MM.1S (cell line): ENCODE measurements around the gene MYO1G.

Experiments used
- DNase-seq: peaks from one replicate; pipeline ENCODE4 v3.0.0-alpha.2; 2015
- H2AFZ ChIP-seq: fragments of 300-600 bp; sonication (generic); 2 replicates; pipeline ENCODE4 v1.6.0; 2016; ENCODE audit warnings: antibody characterized with exemption, low read length
- H3F3A ChIP-seq: fragments of 300-600 bp; sonication (generic); 2 replicates; pipeline ENCODE4 v1.6.1; 2016; ENCODE audit warnings: mild to moderate bottlenecking, antibody characterized with exemption, low read length, moderate library complexity, mixed read lengths; ENCODE audit not compliant: insufficient read depth
- H3K27ac ChIP-seq: fragments of 300-600 bp; sonication (generic); 2 replicates; pipeline ENCODE4 v1.5.1; 2016; ENCODE audit warnings: mild to moderate bottlenecking, low read length
- H3K27me3 ChIP-seq: fragments of 300-600 bp; sonication (generic); replicated peaks from 2 replicates; pipeline ENCODE4 v1.6.0; 2016; ENCODE audit warnings: low read length; ENCODE audit not compliant: insufficient read depth
- H3K36me3 ChIP-seq: fragments of 300-600 bp; sonication (generic); replicated peaks from 2 replicates; pipeline ENCODE4 v1.6.1; 2016; ENCODE audit warnings: mild to moderate bottlenecking, low read length, mixed read lengths; ENCODE audit not compliant: insufficient read depth
- H3K4me1 ChIP-seq: fragments of 300-600 bp; sonication (generic); 2 replicates; pipeline ENCODE4 v1.6.1; 2016; ENCODE audit warnings: low read length, mixed read lengths
- H3K4me2 ChIP-seq: fragments of 300-600 bp; sonication (generic); 2 replicates; pipeline ENCODE4 v1.6.0; 2016; ENCODE audit warnings: low read depth, low read length
- H3K4me3 ChIP-seq: fragments of 300-600 bp; sonication (generic); 2 replicates; pipeline ENCODE4 v1.5.1; 2016; ENCODE audit warnings: low read length, mixed read lengths
- H3K79me2 ChIP-seq: fragments of 300-600 bp; sonication (generic); 2 replicates; pipeline ENCODE4 v1.6.1; 2016; ENCODE audit warnings: mixed run types, low read length, mixed read lengths
- H3K9ac ChIP-seq: fragments of 300-600 bp; sonication (generic); 2 replicates; pipeline ENCODE4 v1.6.1; 2016; ENCODE audit warnings: low read length, mixed read lengths
- H3K9me2 ChIP-seq: fragments of 300-600 bp; sonication (generic); replicated peaks from 2 replicates; pipeline ENCODE4 v1.6.1; 2016; ENCODE audit warnings: mild to moderate bottlenecking, low read length, mixed read lengths; ENCODE audit not compliant: insufficient read depth
- H3K9me3 ChIP-seq: fragments of 300-600 bp; sonication (generic); replicated peaks from 2 replicates; pipeline ENCODE4 v1.6.1; 2016; ENCODE audit warnings: mild to moderate bottlenecking, low read length, mixed read lengths; ENCODE audit not compliant: insufficient read depth
- H4K20me1 ChIP-seq: fragments of 300-600 bp; sonication (generic); 2 replicates; pipeline ENCODE4 v1.6.1; 2016; ENCODE audit warnings: mild to moderate bottlenecking, low read length, moderate library complexity, mixed read lengths; ENCODE audit not compliant: insufficient read depth
- EZH2 ChIP-seq: fragments of 300-600 bp; sonication (generic); optimal IDR thresholded peaks from 2 replicates; pipeline ENCODE3; 2017; ENCODE audit warnings: low read depth, mild to moderate bottlenecking, antibody characterized with exemption, low read length, mixed read lengths
- EZH2phosphoT487 ChIP-seq: fragments of 300-600 bp; sonication (generic); IDR thresholded peaks from 2 replicates; pipeline ENCODE4 v1.6.1; 2018; ENCODE audit warnings: antibody characterized with exemption, low read length
- TF ChIP-seq, protein P1 (sequence below): fragments of 300-600 bp; sonication (generic); IDR thresholded peaks from 2 replicates; pipeline ENCODE4 v1.5.1; 2016; ENCODE audit warnings: antibody characterized with exemption, low read length, mixed read lengths

The MYO1G gene

GRCh38 chr7:44990109-44991023, 11.6 kb upstream of the MYO1G start:
- H3K9ac ChIP-seq = no peak overlapping the region
- H4K20me1 ChIP-seq = no peaks in the 10 kb centered on the region
- peaks cover 24% of the 10 kb centered on the region for H3K4me1 ChIP-seq
- H3K4me2 ChIP-seq = no peak overlapping the region
- H2AFZ ChIP-seq = no peak overlapping the region
- DNase-seq = no peak
- no peaks in the 10 kb centered on the region for H3K9me3 ChIP-seq
- no peak overlapping the region for H3K4me3 ChIP-seq
- peaks cover 11% of the 10 kb centered on the region for H3K79me2 ChIP-seq
- H3K36me3 ChIP-seq = 0 out of 2 replicates have a peak, but pooled peaks cover 3% of the 10 kb centered on the region
- H3K27me3 ChIP-seq = no peaks in the 10 kb centered on the region
- peaks cover 29% of the 10 kb centered on the region for H3F3A ChIP-seq
- H3K27ac ChIP-seq = no peak overlapping the region
- no peak for TF ChIP-seq EZH2phosphoT487
- no peak for TF ChIP-seq EZH2
- TF ChIP-seq, protein P1, sequence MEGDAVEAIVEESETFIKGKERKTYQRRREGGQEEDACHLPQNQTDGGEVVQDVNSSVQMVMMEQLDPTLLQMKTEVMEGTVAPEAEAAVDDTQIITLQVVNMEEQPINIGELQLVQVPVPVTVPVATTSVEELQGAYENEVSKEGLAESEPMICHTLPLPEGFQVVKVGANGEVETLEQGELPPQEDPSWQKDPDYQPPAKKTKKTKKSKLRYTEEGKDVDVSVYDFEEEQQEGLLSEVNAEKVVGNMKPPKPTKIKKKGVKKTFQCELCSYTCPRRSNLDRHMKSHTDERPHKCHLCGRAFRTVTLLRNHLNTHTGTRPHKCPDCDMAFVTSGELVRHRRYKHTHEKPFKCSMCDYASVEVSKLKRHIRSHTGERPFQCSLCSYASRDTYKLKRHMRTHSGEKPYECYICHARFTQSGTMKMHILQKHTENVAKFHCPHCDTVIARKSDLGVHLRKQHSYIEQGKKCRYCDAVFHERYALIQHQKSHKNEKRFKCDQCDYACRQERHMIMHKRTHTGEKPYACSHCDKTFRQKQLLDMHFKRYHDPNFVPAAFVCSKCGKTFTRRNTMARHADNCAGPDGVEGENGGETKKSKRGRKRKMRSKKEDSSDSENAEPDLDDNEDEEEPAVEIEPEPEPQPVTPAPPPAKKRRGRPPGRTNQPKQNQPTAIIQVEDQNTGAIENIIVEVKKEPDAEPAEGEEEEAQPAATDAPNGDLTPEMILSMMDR = no peak
- no peaks in the 10 kb centered on the region for H3K9me2 ChIP-seq

GRCh38 chr7:44989132-44989531, 10.3 kb upstream of the MYO1G start:
- Histone ChIP-seq H4K20me1 (no peaks in the 10 kb centered on the region), H3K27me3 (no peaks in the 10 kb centered on the region), H2AFZ (no peak overlapping the region), H3K4me2 (no peak overlapping the region), H3F3A (peaks cover 28% of the 10 kb centered on the region), H3K9ac (no peak overlapping the region), H3K4me3 (no peak overlapping the region), H3K9me3 (no peaks in the 10 kb centered on the region), H3K4me1 (peaks cover 23% of the 10 kb centered on the region), H3K36me3 (0 out of 2 replicates have a peak, but pooled peaks cover 8% of the 10 kb centered on the region), H3K27ac (no peak overlapping the region), H3K9me2 (no peaks in the 10 kb centered on the region), H3K79me2 (peaks cover 24% of the 10 kb centered on the region)
- DNase-seq = no peak
- TF ChIP-seq, protein P1 = no peak
- TF ChIP-seq EZH2 (no peak), EZH2phosphoT487 (no peak)

DNA sequence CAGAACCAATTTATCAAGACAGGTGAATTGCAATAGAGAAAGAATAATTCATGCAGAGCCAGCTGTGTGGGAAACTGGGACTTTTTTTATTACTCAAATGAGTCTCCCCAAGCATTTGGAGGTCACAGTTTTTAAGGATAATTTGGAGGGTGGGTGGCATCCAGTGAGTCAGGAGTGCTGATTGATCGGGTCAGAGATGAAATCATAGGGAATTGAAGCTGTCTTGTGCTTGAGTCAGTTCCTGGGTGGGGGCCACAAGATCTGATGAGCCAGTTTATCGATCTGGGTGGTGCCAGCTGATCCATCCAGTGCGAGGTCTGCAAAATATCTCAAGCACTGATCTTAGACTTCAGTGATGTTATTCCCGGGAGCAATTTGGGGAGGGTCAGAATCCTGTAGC, 9.9 kb upstream of the MYO1G start:
- Histone ChIP-seq H3K4me1 (peaks cover 23% of the 10 kb centered on the region), H3K4me3 (no peak overlapping the region), H4K20me1 (no peaks in the 10 kb centered on the region), H3K27me3 (no peaks in the 10 kb centered on the region), H3K9me3 (no peaks in the 10 kb centered on the region), H3F3A (peaks cover 26% of the 10 kb centered on the region), H3K36me3 (0 out of 2 replicates have a peak, but pooled peaks cover 8% of the 10 kb centered on the region), H3K9me2 (no peaks in the 10 kb centered on the region), H3K9ac (no peak overlapping the region), H3K4me2 (no peak overlapping the region), H3K27ac (no peak overlapping the region), H3K79me2 (peaks cover 28% of the 10 kb centered on the region), H2AFZ (no peak overlapping the region)
- TF ChIP-seq, protein P1 = no peak
- TF ChIP-seq EZH2phosphoT487 (no peak), EZH2 (no peak)
- no peak for DNase-seq
